ENCODE results near the gene TRIP6.

The TRIP6 gene

GRCh38 chr7:100921039-100921438 is 53.9 kb downstream of the TRIP6 start:
- no peak for DNase-seq (ENCODE audit: extremely low spot score)
- ChIA-PET CTCF (interaction anchor here (0.7 kb wide), 1 partner anchor 137 kb away, joined by 4 read pairs; no protein-coding TSS in a partner anchor), POLR2A (no interaction called here)
- TF ChIP-seq FOXK2 (IDR thresholded peaks at IDR 0.05) (no peak), CTBP1 (IDR thresholded peaks at IDR 0.05; ENCODE audit: borderline replicate concordance) (no peak), ARNT (IDR thresholded peaks at IDR 0.05) (no peak), HDGF (IDR thresholded peaks at IDR 0.05; ENCODE audit: borderline replicate concordance) (no peak), ZNF384 (IDR thresholded peaks at IDR 0.05) (no peak), PKNOX1 (IDR thresholded peaks at IDR 0.05) (no peak), ELF4 (IDR thresholded peaks at IDR 0.05) (no peak), LEF1 (IDR thresholded peaks at IDR 0.05; ENCODE audit: borderline replicate concordance) (no peak), FOXA1 (IDR thresholded peaks at IDR 0.05) (no peak), SP1 (IDR thresholded peaks at IDR 0.05) (no peak)

Data from HEK293T (cell line).